GM12878 (cell line): ENCODE data around the gene DPH1. TPM values are rescaled to one million over a fixed set of nuclear protein-coding genes. Genes with fewer than 3 reads are reported as not detected.
A peak's percentile ranks its signal among the peaks of the same experiment; 100 is the strongest.

ENCODE experiments used
- ATAC-seq: fragments of 200-7000 bp; cut with Tn5 transposase; 3 replicates; pipeline ENCODE4 v1.9.1; 2020; ENCODE audit warnings: mild to moderate bottlenecking, moderate library complexity
- BruUV-seq: library from RNA; stranded (reverse); fragments of 400-500 nt; replicated peaks from 2 replicates; lab custom pipeline; 2021; lab: Mats Ljungman, UMichigan
- CTCF ChIA-PET: fragments of 300-600 bp; sonication (Branson Sonifier 250); formaldehyde crosslinking; extraction: SDS; loops from one replicate; lab custom pipeline; 2021; ENCODE audit warnings: inconsistent platforms; lab: Yijun Ruan, JAX
- POLR2A ChIA-PET: fragments of 350-600 bp; formaldehyde crosslinking; extraction: SDS; loops from one replicate; lab custom pipeline; 2021; ENCODE audit warnings: inconsistent platforms; lab: Charles Lee
- RAD21 ChIA-PET: fragments of 300-600 bp; sonication (Branson Sonifier 250); formaldehyde crosslinking; loops from one replicate; lab custom pipeline; 2023; ENCODE audit warnings: antibody characterized with exemption; ENCODE audit not compliant: unreplicated experiment; lab: Charles Lee
- SMC1A ChIA-PET: fragments of 300-600 bp; sonication (Branson Sonifier 250); formaldehyde crosslinking; loops from one replicate; lab custom pipeline; 2023; ENCODE audit not compliant: unreplicated experiment, uncharacterized antibody; lab: Charles Lee
- DNase-seq: peaks from one replicate; pipeline ENCODE4 v3.0.0-alpha.2; 2011; ENCODE audit warnings: low read depth, low spot score
- FAIRE-seq: peaks from 3 replicates; lab custom pipeline; 2011; peaks lifted over from hg19 to GRCh38; lab: Jason Lieb, UNC
- H2AFZ ChIP-seq: 2 replicates; pipeline ENCODE4 v1.6.0; 2011; ENCODE audit warnings: low read depth, low read length, control low read depth; ENCODE audit not compliant: control insufficient read depth
- H3K27ac ChIP-seq: 2 replicates; pipeline ENCODE4 v1.5.1; 2011; ENCODE audit warnings: control low read depth; ENCODE audit not compliant: control insufficient read depth, insufficient read depth
- H3K27me3 ChIP-seq, 2 experiments: replicated peaks in 1 of 2; 2 replicates each; pipeline versions ENCODE4 v1.6.0 to v1.6.1; 2011; ENCODE audit warnings: low read length in 1 of 2; ENCODE audit not compliant: control insufficient read depth in 2 of 2, insufficient read depth in 2 of 2
- H3K36me3 ChIP-seq, 2 experiments: 2 replicates each; pipeline ENCODE4 v1.5.1; 2011; ENCODE audit warnings: low read length in 1 of 2; ENCODE audit not compliant: control insufficient read depth in 2 of 2, insufficient read depth in 2 of 2
- H3K4me1 ChIP-seq: 2 replicates; pipeline ENCODE4 v1.6.1; 2011; ENCODE audit warnings: mild to moderate bottlenecking, low read length, moderate library complexity, mixed read lengths; ENCODE audit not compliant: control insufficient read depth, insufficient read depth
- H3K4me2 ChIP-seq: 2 replicates; pipeline ENCODE4 v1.6.0; 2011; ENCODE audit warnings: control low read depth; ENCODE audit not compliant: control insufficient read depth, insufficient read depth
- H3K4me3 ChIP-seq: fragments of 200-600 bp; sonication (generic); 2 replicates; pipeline ENCODE4 v1.5.1; 2016
- H3K79me2 ChIP-seq: 2 replicates; pipeline ENCODE4 v1.6.0; 2011; ENCODE audit warnings: low read length; ENCODE audit not compliant: control insufficient read depth, insufficient read depth
- H3K9ac ChIP-seq: 2 replicates; pipeline ENCODE4 v1.8.0; 2011; ENCODE audit warnings: low read length, control low read depth, mixed read lengths; ENCODE audit not compliant: control insufficient read depth, insufficient read depth
- H3K9me3 ChIP-seq: replicated peaks from 3 replicates; pipeline ENCODE4 v1.5.1; 2011; ENCODE audit warnings: mild to moderate bottlenecking, low read length; ENCODE audit not compliant: control insufficient read depth, insufficient read depth
- H4K20me1 ChIP-seq: 2 replicates; pipeline ENCODE4 v1.6.0; 2011; ENCODE audit not compliant: control insufficient read depth, insufficient read depth
- BRCA1 ChIP-seq: IDR thresholded peaks from 2 replicates; pipeline ENCODE4 v1.6.1; 2011; ENCODE audit warnings: low read depth, low read length, improper control_type of control experiment
- EP300 ChIP-seq, 2 experiments: fragments of 150-350 bp in 1 of 2; IDR thresholded peaks; 2 replicates each; pipeline ENCODE4 v1.6.1; 2011 to 2012; ENCODE audit warnings: low read depth in 2 of 2, low read length in 2 of 2, borderline replicate concordance in 1 of 2, improper control_type of control experiment in 1 of 2, inconsistent platforms in 1 of 2; ENCODE audit not compliant: control insufficient read depth in 1 of 2
- FOS ChIP-seq: IDR thresholded peaks from 3 replicates; pipeline ENCODE4 v1.6.1; 2011; ENCODE audit warnings: borderline replicate concordance; ENCODE audit not compliant: insufficient read length; ENCODE audit errors: extremely low read depth
- HDAC6 ChIP-seq: fragments of 200-600 bp; sonication (generic); IDR thresholded peaks from one replicate; pipeline ENCODE4 v1.8.0; 2017; ENCODE audit warnings: antibody characterized with exemption; ENCODE audit not compliant: unreplicated experiment
- MEF2A ChIP-seq: IDR thresholded peaks from 2 replicates; pipeline ENCODE4 v1.6.1; 2011; ENCODE audit warnings: low read depth, mild to moderate bottlenecking, low read length, moderate library complexity; ENCODE audit not compliant: insufficient read depth
- MXI1 ChIP-seq: fragments of 150-350 bp; IDR thresholded peaks from 2 replicates; pipeline ENCODE4 v1.6.1; 2011; ENCODE audit warnings: low read depth, mild to moderate bottlenecking, inconsistent platforms, low read length, improper control_type of control experiment
- NR2C1 ChIP-seq: fragments of 450-650 bp; IDR thresholded peaks from 2 replicates; pipeline ENCODE4 v1.6.1; 2017; ENCODE audit warnings: antibody characterized with exemption, mild to moderate bottlenecking, moderate library complexity
- PKNOX1 ChIP-seq: fragments of 450-650 bp; IDR thresholded peaks from 2 replicates; pipeline ENCODE4 v1.6.1; 2016; ENCODE audit warnings: mild to moderate bottlenecking
- SMARCA5 ChIP-seq: fragments of 450-650 bp; IDR thresholded peaks from 2 replicates; pipeline ENCODE4 v1.6.1; 2017; ENCODE audit warnings: mild to moderate bottlenecking
- SP1 ChIP-seq: IDR thresholded peaks from one replicate; pipeline ENCODE4 v1.6.1; 2011; ENCODE audit warnings: low read depth, low read length
- YY1 ChIP-seq: IDR thresholded peaks from 2 replicates; pipeline ENCODE4 v1.6.1; 2011; ENCODE audit warnings: low read depth, mild to moderate bottlenecking, low read length
- ZBTB4 ChIP-seq: fragments of 450-650 bp; formaldehyde crosslinking; IDR thresholded peaks from 2 replicates; pipeline ENCODE4 v1.4.0; 2022; ENCODE audit warnings: mild to moderate bottlenecking, moderate library complexity
- ZNF207 ChIP-seq: fragments of 450-650 bp; IDR thresholded peaks from 2 replicates; pipeline ENCODE4 v1.6.1; 2014; ENCODE audit warnings: antibody characterized with exemption, mild to moderate bottlenecking, borderline replicate concordance
- WGBS: methylation state at CpG from one replicate; pipeline ENCODE4 v1.1.6; 2016; ENCODE audit warnings: low lambda C conversion rate; ENCODE audit not compliant: insufficient replicate concordance, insufficient coverage; ENCODE audit errors: missing lambda C conversion rate; 5-methylcytosine and 5-hydroxymethylcytosine counted together
- in situ Hi-C: fragments of 300-500 bp; cut with MboI; formaldehyde crosslinking; loops from 9 replicates; pipeline ENCODE4 v1.14.3; 2018; ENCODE audit warnings: mixed read lengths
- intact Hi-C: fragments of 100-400 bp; cut with micrococcal nuclease; formaldehyde crosslinking; loops from one replicate; pipeline ENCODE4 v1.14.2; 2022; ENCODE audit not compliant: unreplicated experiment
- polyA plus RNA-seq, 11 experiments: library from polyadenylated mRNA; depleted of rRNA in 4 of 11; unstranded in 6 of 11; stranded (reverse) in 5 of 11; fragments of >200 nt; fragmentation: Nextera tagmentation in 4 of 11; fragmentation: Illumina TruSeq in 1 of 11; extraction: Ambion mirVana in 4 of 11; extraction: Trizol in 1 of 11; gene quantifications; 1 replicate in 1 of 11; 2 replicates in 10 of 11; pipeline versions ENCODE4 v1.2.1 to v1.2.3, GENCODE V29; 2011 to 2016; ENCODE audit warnings: inconsistent platforms in 2 of 11, missing spikeins in 2 of 11, low read depth in 1 of 11
- total RNA-seq, 4 experiments: library from RNA; depleted of rRNA in 3 of 4; stranded (reverse); fragments of >200 nt in 3 of 4; fragmentation: Illumina TruSeq in 1 of 4; extraction: Trizol in 1 of 4; gene quantifications; 2 replicates each; pipeline versions ENCODE4 v1.2.1 to v1.2.3, GENCODE V29; 2013 to 2021

DPH1 gene
- total and polyA plus RNA-seq, 10 of the 15 experiments (the other 5 are each of a cell fraction or from before 2014, with no cell fraction given), result 0.29 to 33.6 (median 20.2) TPM

GRCh38 chr17:2053380-2054261 lies 23.7 kb downstream of the DPH1 start:
- CTCF ChIA-PET, result interaction anchor here (0.6 to 8.4 kb wide), 28 partner anchors 16 to 437 kb away, joined by 3 to 265 read pairs (median 4); no protein-coding TSS in a partner anchor
- in situ Hi-C loops, result loop anchor here (5.0 kb wide), 1 partner anchor 299 kb away; no protein-coding TSS in a partner anchor
- Histone ChIP-seq H3K36me3 (peaks cover 0 to 9% of the 10 kb centered on the region in 2 experiments; a peak in 2 of 4 replicates), H3K9ac (peak overlapping the region; percentile 53; the same call in 1 of the 2 replicates), H4K20me1 (no peaks in the 10 kb centered on the region), H3K27me3 (peaks cover 2% of the 10 kb centered on the region in 2 experiments; a peak in 3 of 4 replicates), H3K4me1 (peaks cover 17% of the 10 kb centered on the region), H3K4me2 (peak overlapping the region; percentile 99), H3K79me2 (peaks cover 42% of the 10 kb centered on the region), H3K27ac (peak overlapping the region; percentile 80), H2AFZ (peak overlapping the region; percentile 56), H3K9me3 (no peaks in the 10 kb centered on the region; the same call in 2 of the 3 replicates), H3K4me3 (peak overlapping the region; percentile 77)
- BruUV-seq, result no TSS peak
- no peak for DNase-seq
- WGBS, result 14% methylated on average over 39 of the region's 84 CpGs
- RAD21 ChIA-PET, result interaction anchor here (0.8 to 8.4 kb wide), 20 partner anchors 11 to 292 kb away, joined by 3 to 271 read pairs (median 7); partner anchors contain the start of genes SERPINF1 and TSR1
- POLR2A ChIA-PET, result interaction anchor here (0.5 to 6.7 kb wide), 5 partner anchors 29 to 401 kb away, joined by 3 to 61 read pairs (median 3); no protein-coding TSS in a partner anchor
- peak; percentile 25 for ATAC-seq
- FAIRE-seq, result peak; percentile 54
- SMC1A ChIA-PET, result interaction anchor here (0.8 to 8.6 kb wide), 12 partner anchors 15 to 283 kb away, joined by 3 to 141 read pairs (median 4); partner anchors contain the start of gene TSR1
- intact Hi-C loops, result loop anchor here (1.0 to 5.0 kb wide), 4 partner anchors 117 to 299 kb away; partner anchors contain the start of genes SGSM2 and TSR1
- TF ChIP-seq MXI1 (peak; percentile 56; the same call in 1 of the 2 replicates), MEF2A (peak; percentile 20; the same call in 1 of the 2 replicates), SP1 (peak; percentile 29), SMARCA5 (peak; percentile 43), FOS (no peak), ZNF207 (0 out of 2 replicates have a peak, but pooled peaks have one; percentile 40), ZBTB4 (CRISPR knock-in tag) (no peak), PKNOX1 (0 out of 2 replicates have a peak, but pooled peaks have one; percentile 15), NR2C1 (0 out of 2 replicates have a peak, but pooled peaks have one; percentile 27), BRCA1 (no peak), HDAC6 (no peak), YY1 (0 out of 2 replicates have a peak, but pooled peaks have one; percentile 8), EP300 (IDR thresholded peaks at IDR 0.05; ENCODE audit: borderline replicate concordance in 1 of 2, control insufficient read depth in 1 of 2, low read depth in 2 of 2, low read length in 2 of 2) (peak in 1 of 2 experiments; percentile 23; a peak in 1 of 4 replicates)
